HCT116 (cell line): Measurements from ENCODE around the gene BBS2. TPM values are rescaled to one million over a fixed set of nuclear protein-coding genes. Genes with fewer than 3 reads are reported as not detected.

Experiments
- ATAC-seq: fragments of 200-7000 bp; cut with Tn5 transposase; 2 replicates; pipeline ENCODE4 v1.9.1; 2020; ENCODE audit warnings: mild to moderate bottlenecking, moderate library complexity
- BruUV-seq: library from RNA; stranded (reverse); fragments of 400-500 nt; replicated peaks from 2 replicates; lab custom pipeline; 2021; lab: Mats Ljungman, UMichigan
- CTCF ChIA-PET: fragments of 300-600 bp; sonication (Branson Sonifier 250); formaldehyde crosslinking; loops from one replicate; lab custom pipeline; 2021; ENCODE audit warnings: antibody characterized with exemption; lab: Charles Lee
- POLR2A ChIA-PET: fragments of 300-600, 350-600 bp; sonication (Branson Sonifier 250); formaldehyde crosslinking; loops from one replicate; lab custom pipeline; 2021; ENCODE audit warnings: antibody characterized with exemption; lab: Charles Lee
- RAD21 ChIA-PET, 2 experiments: fragments of 300-600 bp; sonication (Branson Sonifier 250); formaldehyde crosslinking; loops; one replicate each; lab custom pipeline; 2023; ENCODE audit warnings: low total read pairs in 2 of 2; ENCODE audit not compliant: uncharacterized antibody in 2 of 2, unreplicated experiment in 2 of 2, low non-redundant PET in 1 of 2; lab: Charles Lee
- DNase-seq: peaks from one replicate; pipeline ENCODE4 v3.0.0-alpha.2; 2010; ENCODE audit warnings: low read depth, low spot score
- H2AFZ ChIP-seq: fragments of 200-600 bp; shearing (Covaris generic), sonication (generic); 2 replicates; pipeline ENCODE4 v1.6.1; 2017; ENCODE audit warnings: low read depth, mixed run types, mixed read lengths, antibody characterized with exemption, low read length; ENCODE audit not compliant: poor library complexity, severe bottlenecking
- H3K27ac ChIP-seq: 2 replicates; pipeline ENCODE4 v1.5.1; 2012; ENCODE audit warnings: low read depth, low read length
- H3K27me3 ChIP-seq: fragments of 200-600 bp; sonication (generic); 2 replicates; pipeline ENCODE4 v1.6.1; 2016; ENCODE audit warnings: mixed run types, low read length, mixed read lengths; ENCODE audit not compliant: insufficient read depth
- H3K36me3 ChIP-seq, 2 experiments: fragments of 200-500 bp in 1 of 2; fragments of 200-600 bp in 1 of 2; sonication (Bioruptor generic) in 1 of 2; sonication (generic) in 1 of 2; 2 replicates each; pipeline versions ENCODE4 v1.5.1 to v1.6.1; 2014 to 2016; ENCODE audit warnings: low read length in 2 of 2, inconsistent platforms in 1 of 2, mixed read lengths in 1 of 2, mixed run types in 1 of 2; ENCODE audit not compliant: insufficient read depth in 2 of 2, control insufficient read depth in 1 of 2
- H3K4me1 ChIP-seq, 2 experiments: fragments of 200-600 bp in 1 of 2; sonication (generic) in 1 of 2; 2 replicates each; pipeline versions ENCODE4 v1.5.1 to v1.6.1; 2012 to 2017; ENCODE audit warnings: low read length in 2 of 2, inconsistent platforms in 1 of 2, mild to moderate bottlenecking in 1 of 2, mixed read lengths in 1 of 2, mixed run types in 1 of 2, moderate library complexity in 1 of 2; ENCODE audit not compliant: insufficient read depth in 2 of 2, control insufficient read depth in 1 of 2
- H3K4me2 ChIP-seq: fragments of 200-600 bp; sonication (generic); 2 replicates; pipeline ENCODE4 v1.6.1; 2017; ENCODE audit warnings: mixed run types, low read length, mixed read lengths
- H3K4me3 ChIP-seq, 2 experiments: fragments of 200-600 bp in 1 of 2; sonication (generic) in 1 of 2; replicated peaks in 1 of 2; 2 replicates each; pipeline ENCODE4 v1.5.1; 2011 to 2016; ENCODE audit warnings: low read length in 2 of 2, control low read depth in 1 of 2, low read depth in 1 of 2, mild to moderate bottlenecking in 1 of 2, mixed read lengths in 1 of 2, mixed run types in 1 of 2
- H3K79me2 ChIP-seq: fragments of 200-600 bp; sonication (generic); 2 replicates; pipeline ENCODE4 v1.6.1; 2017; ENCODE audit warnings: mild to moderate bottlenecking, mixed run types, low read length, moderate library complexity, mixed read lengths; ENCODE audit not compliant: insufficient read depth
- H3K9ac ChIP-seq: fragments of 200-600 bp; sonication (generic); 2 replicates; pipeline ENCODE4 v1.6.1; 2016; ENCODE audit warnings: low read length, mixed read lengths
- H3K9me2 ChIP-seq: fragments of 200-600 bp; sonication (generic), shearing (Covaris generic); 2 replicates; pipeline ENCODE4 v1.6.1; 2017; ENCODE audit warnings: mixed run types, mild to moderate bottlenecking, moderate library complexity; ENCODE audit not compliant: insufficient read depth
- H3K9me3 ChIP-seq, 2 experiments: fragments of 200-500 bp in 1 of 2; fragments of 200-600 bp in 1 of 2; sonication (Bioruptor generic) in 1 of 2; sonication (generic) in 1 of 2; 2 replicates each; pipeline ENCODE4 v1.6.1; 2014 to 2017; ENCODE audit warnings: low read length in 2 of 2, mixed read lengths in 2 of 2, inconsistent platforms in 1 of 2, low read depth in 1 of 2, mild to moderate bottlenecking in 1 of 2, mixed run types in 1 of 2, moderate library complexity in 1 of 2; ENCODE audit not compliant: control insufficient read depth in 1 of 2, insufficient read depth in 1 of 2
- H4K20me1 ChIP-seq: fragments of 200-600 bp; sonication (generic), shearing (Covaris generic); 2 replicates; pipeline ENCODE4 v1.6.1; 2017; ENCODE audit warnings: mixed run types, mild to moderate bottlenecking, moderate library complexity; ENCODE audit not compliant: insufficient read depth
- CBX3 ChIP-seq: IDR thresholded peaks from 2 replicates; pipeline ENCODE4 v1.6.1; 2012; ENCODE audit warnings: low read depth
- CEBPB ChIP-seq: IDR thresholded peaks from 2 replicates; pipeline ENCODE4 v1.6.1; 2012; ENCODE audit warnings: low read depth
- EGR1 ChIP-seq: IDR thresholded peaks from 2 replicates; pipeline ENCODE4 v1.6.1; 2012; ENCODE audit warnings: low read depth
- EZH2 ChIP-seq: fragments of 200-600 bp; sonication (generic); IDR thresholded peaks from 2 replicates; pipeline ENCODE4 v1.6.1; 2017; ENCODE audit warnings: antibody characterized with exemption, mixed run types
- EZH2phosphoT487 ChIP-seq: fragments of 200-600 bp; IDR thresholded peaks from 2 replicates; pipeline ENCODE4 v1.6.1; 2018; ENCODE audit warnings: antibody characterized with exemption, borderline replicate concordance
- JUND ChIP-seq: IDR thresholded peaks from 2 replicates; pipeline ENCODE4 v1.6.1; 2012
- REST ChIP-seq: IDR thresholded peaks from 2 replicates; pipeline ENCODE4 v1.6.1; 2012; ENCODE audit warnings: low read depth
- SIN3A ChIP-seq: IDR thresholded peaks from 2 replicates; pipeline ENCODE4 v1.6.1; 2012; ENCODE audit warnings: low read depth
- SP1 ChIP-seq: IDR thresholded peaks from 2 replicates; pipeline ENCODE4 v1.6.1; 2012; ENCODE audit warnings: low read depth
- SRF ChIP-seq: IDR thresholded peaks from 2 replicates; pipeline ENCODE4 v1.6.1; 2012; ENCODE audit warnings: low read depth
- YY1 ChIP-seq: IDR thresholded peaks from 2 replicates; pipeline ENCODE4 v1.6.1; 2011; ENCODE audit warnings: low read length, low read depth, moderate library complexity, mild to moderate bottlenecking; ENCODE audit not compliant: insufficient replicate concordance; ENCODE audit errors: extremely low read depth
- ZBTB33 ChIP-seq: IDR thresholded peaks from 2 replicates; pipeline ENCODE4 v1.6.1; 2011; ENCODE audit warnings: mild to moderate bottlenecking, low read length, moderate library complexity; ENCODE audit not compliant: insufficient replicate concordance; ENCODE audit errors: extremely low read depth
- ZNF274 ChIP-seq: fragments of 200-500 bp; sonication (Bioruptor generic); IDR thresholded peaks from 2 replicates; pipeline ENCODE4 v1.6.1; 2014; ENCODE audit warnings: mild to moderate bottlenecking, low read depth, low read length, inconsistent platforms
- intact Hi-C: fragments of 100-400 bp; cut with micrococcal nuclease; formaldehyde crosslinking; loops from 2 replicates; pipeline ENCODE4 v1.10.0; 2022
- total RNA-seq: library from RNA; stranded (reverse); gene quantifications from one replicate; pipeline ENCODE4 v1.2.1, GENCODE V29; 2021; ENCODE audit not compliant: unreplicated experiment

BBS2 gene
- total RNA-seq, 1 experiment from 2014 or later, result 26.7 TPM

GRCh38 chr16:56470232-56470631 lies 49.6 kb downstream of the BBS2 start:
- RAD21 ChIA-PET, result no interaction called here
- DNase-seq, result no peak
- H4K20me1 ChIP-seq, result no peaks in the 10 kb centered on the region
- no peak overlapping the region for H3K4me3 ChIP-seq
- no TSS peak for BruUV-seq
- no peaks in the 10 kb centered on the region for H3K27me3 ChIP-seq
- no peak overlapping the region for H3K9ac ChIP-seq
- H3K79me2 ChIP-seq, result no peaks in the 10 kb centered on the region
- ATAC-seq, result no peak
- intact Hi-C loops, result no loop called here
- H3K36me3 ChIP-seq, result peaks cover 53 to 60% of the 10 kb centered on the region in 2 experiments
- no peaks in the 10 kb centered on the region for H3K9me2 ChIP-seq
- TF ChIP-seq EGR1 (no peak), YY1 (no peak), EZH2 (no peak), SRF (no peak), EZH2phosphoT487 (no peak)
- no peak overlapping the region for H3K27ac ChIP-seq
- H2AFZ ChIP-seq, result no peak overlapping the region
- H3K9me3 ChIP-seq, result no peaks in the 10 kb centered on the region
- 0 out of 4 replicates have a peak, but pooled peaks cover 0 to 4% of the 10 kb centered on the region in 2 experiments for H3K4me1 ChIP-seq
- H3K4me2 ChIP-seq, result no peak overlapping the region
- POLR2A ChIA-PET, result interaction anchor here (1.4 kb wide), 1 partner anchor 10 kb away, joined by 4 read pairs; no protein-coding TSS in a partner anchor
- CTCF ChIA-PET, result no interaction called here

- ATAC-seq (no peak), DNase-seq (no peak)
- no peak overlapping the region for H2AFZ ChIP-seq
- H3K27ac ChIP-seq, result no peak overlapping the region
- ChIA-PET RAD21 (no interaction called here), POLR2A (interaction anchor here (1.4 kb wide), 1 partner anchor 10 kb away, joined by 4 read pairs; no protein-coding TSS in a partner anchor), CTCF (no interaction called here)
- intact Hi-C loops, result no loop called here
- no peak overlapping the region for H3K4me2 ChIP-seq
- no peaks in the 10 kb centered on the region for H3K9me3 ChIP-seq
- H3K36me3 ChIP-seq, result peaks cover 51 to 57% of the 10 kb centered on the region in 2 experiments
- H3K4me3 ChIP-seq, result no peak overlapping the region
- H3K79me2 ChIP-seq, result no peaks in the 10 kb centered on the region
- H3K4me1 ChIP-seq, result 0 out of 4 replicates have a peak, but pooled peaks cover 0 to 4% of the 10 kb centered on the region in 2 experiments
- no peaks in the 10 kb centered on the region for H3K9me2 ChIP-seq
- BruUV-seq, result no TSS peak
- H3K27me3 ChIP-seq, result no peaks in the 10 kb centered on the region
- H3K9ac ChIP-seq, result no peak overlapping the region
- no peaks in the 10 kb centered on the region for H4K20me1 ChIP-seq
- TF ChIP-seq ZNF274, result no peak
- no peak for TF ChIP-seq CBX3
- no peak for TF ChIP-seq SP1
- no peak for TF ChIP-seq EGR1
- TF ChIP-seq ZBTB33, result no peak
- no peak for TF ChIP-seq REST
- TF ChIP-seq SIN3A, result no peak
- TF ChIP-seq CEBPB, result no peak
- TF ChIP-seq JUND, result no peak
Measured at GRCh38 chr16:56469748-56470147, 50.1 kb downstream of the BBS2 start.
